Trophoblast cell (in vitro differentiated cells and primary cell): Measurements from ENCODE around the gene NOS1AP.
A peak's percentile ranks its signal among the peaks of the same experiment; 100 is the strongest.

ENCODE experiments used
- DNase-seq, 2 donors: peaks; one replicate each; pipeline ENCODE4 v3.0.0-alpha.2; 2016
- H2AFZ ChIP-seq: 2 replicates; pipeline ENCODE4 v1.6.1; 2013; ENCODE audit warnings: low read length, moderate library complexity, mild to moderate bottlenecking; ENCODE audit not compliant: insufficient read depth, poor library complexity
- H2AK5ac ChIP-seq: 2 replicates; pipeline ENCODE4 v1.6.1; 2013; ENCODE audit warnings: mild to moderate bottlenecking, low read length
- H2BK120ac ChIP-seq: 2 replicates; pipeline ENCODE4 v1.6.1; 2013; ENCODE audit warnings: low read length, mild to moderate bottlenecking, moderate library complexity; ENCODE audit not compliant: insufficient read depth, poor library complexity
- H2BK12ac ChIP-seq: 2 replicates; pipeline ENCODE4 v1.6.1; 2013; ENCODE audit warnings: mild to moderate bottlenecking, low read length, moderate library complexity
- H2BK5ac ChIP-seq: 2 replicates; pipeline ENCODE4 v1.6.1; 2013; ENCODE audit warnings: low read length, low read depth, moderate library complexity, mild to moderate bottlenecking; ENCODE audit not compliant: poor library complexity
- H3K14ac ChIP-seq: 2 replicates; pipeline ENCODE4 v1.6.1; 2013; ENCODE audit warnings: mild to moderate bottlenecking, low read length
- H3K18ac ChIP-seq: 2 replicates; pipeline ENCODE4 v1.6.1; 2013; ENCODE audit warnings: mild to moderate bottlenecking, low read length
- H3K23ac ChIP-seq: 2 replicates; pipeline ENCODE4 v1.6.1; 2013; ENCODE audit warnings: low read length
- H3K27ac ChIP-seq: 2 replicates; pipeline ENCODE4 v1.5.1; 2013; ENCODE audit warnings: low read depth, mild to moderate bottlenecking, inconsistent platforms, low read length, moderate library complexity
- H3K27me3 ChIP-seq: 2 replicates; pipeline ENCODE4 v1.6.1; 2013; ENCODE audit warnings: inconsistent platforms, mild to moderate bottlenecking, low read length, moderate library complexity; ENCODE audit not compliant: insufficient read depth
- H3K36me3 ChIP-seq, 2 experiments: 1 replicate in 1 of 2; 2 replicates in 1 of 2; pipeline ENCODE4 v1.6.1; 2013; ENCODE audit warnings: low read length in 2 of 2, mild to moderate bottlenecking in 2 of 2, moderate library complexity in 1 of 2; ENCODE audit not compliant: insufficient read depth in 2 of 2, control insufficient read depth in 1 of 2
- H3K4ac ChIP-seq: 2 replicates; pipeline ENCODE4 v1.6.1; 2013; ENCODE audit warnings: low read depth, mild to moderate bottlenecking, low read length, moderate library complexity
- H3K4me1 ChIP-seq, 2 experiments: 1 replicate in 1 of 2; 2 replicates in 1 of 2; pipeline ENCODE4 v1.6.1; 2013; ENCODE audit warnings: low read length in 2 of 2, mild to moderate bottlenecking in 2 of 2, moderate library complexity in 1 of 2; ENCODE audit not compliant: insufficient read depth in 2 of 2, control insufficient read depth in 1 of 2
- H3K4me2 ChIP-seq: 2 replicates; pipeline ENCODE4 v1.6.1; 2013; ENCODE audit warnings: inconsistent platforms, mild to moderate bottlenecking, low read length, moderate library complexity
- H3K4me3 ChIP-seq: 2 replicates; pipeline ENCODE4 v1.5.1; 2013; ENCODE audit warnings: mild to moderate bottlenecking, low read depth, low read length, inconsistent platforms
- H3K79me1 ChIP-seq: one replicate; pipeline ENCODE4 v1.6.1; 2013; ENCODE audit warnings: low read length
- H3K79me2 ChIP-seq: 2 replicates; pipeline ENCODE4 v1.6.1; 2013; ENCODE audit warnings: low read length, mild to moderate bottlenecking; ENCODE audit not compliant: control insufficient read depth, insufficient read depth, poor library complexity
- H3K9ac ChIP-seq: 2 replicates; pipeline ENCODE4 v1.6.1; 2013; ENCODE audit warnings: mild to moderate bottlenecking, low read length
- H3K9me3 ChIP-seq: 2 replicates; pipeline ENCODE4 v1.6.1; 2013; ENCODE audit warnings: low read depth, mild to moderate bottlenecking, control low read depth, inconsistent platforms, low read length; ENCODE audit not compliant: insufficient read depth
- H4K12ac ChIP-seq: 2 replicates; pipeline ENCODE4 v1.6.1; 2013; ENCODE audit warnings: low read depth, mild to moderate bottlenecking, low read length, moderate library complexity
- H4K8ac ChIP-seq: 2 replicates; pipeline ENCODE4 v1.6.1; 2013; ENCODE audit warnings: low read depth, mild to moderate bottlenecking, low read length, moderate library complexity
- H4K91ac ChIP-seq: one replicate; pipeline ENCODE4 v1.6.1; 2013; ENCODE audit warnings: low read depth, mild to moderate bottlenecking, low read length, moderate library complexity
- WGBS: extraction: QIAGEN DNeasy Blood & Tissue Kit; methylation state at CpG from one replicate; pipeline ENCODE4 v1.1.7; 2013; ENCODE audit warnings: missing lambda C conversion rate; ENCODE audit not compliant: insufficient read length, insufficient coverage; ENCODE audit errors: extremely low coverage; 5-methylcytosine and 5-hydroxymethylcytosine counted together

NOS1AP gene

DNA sequence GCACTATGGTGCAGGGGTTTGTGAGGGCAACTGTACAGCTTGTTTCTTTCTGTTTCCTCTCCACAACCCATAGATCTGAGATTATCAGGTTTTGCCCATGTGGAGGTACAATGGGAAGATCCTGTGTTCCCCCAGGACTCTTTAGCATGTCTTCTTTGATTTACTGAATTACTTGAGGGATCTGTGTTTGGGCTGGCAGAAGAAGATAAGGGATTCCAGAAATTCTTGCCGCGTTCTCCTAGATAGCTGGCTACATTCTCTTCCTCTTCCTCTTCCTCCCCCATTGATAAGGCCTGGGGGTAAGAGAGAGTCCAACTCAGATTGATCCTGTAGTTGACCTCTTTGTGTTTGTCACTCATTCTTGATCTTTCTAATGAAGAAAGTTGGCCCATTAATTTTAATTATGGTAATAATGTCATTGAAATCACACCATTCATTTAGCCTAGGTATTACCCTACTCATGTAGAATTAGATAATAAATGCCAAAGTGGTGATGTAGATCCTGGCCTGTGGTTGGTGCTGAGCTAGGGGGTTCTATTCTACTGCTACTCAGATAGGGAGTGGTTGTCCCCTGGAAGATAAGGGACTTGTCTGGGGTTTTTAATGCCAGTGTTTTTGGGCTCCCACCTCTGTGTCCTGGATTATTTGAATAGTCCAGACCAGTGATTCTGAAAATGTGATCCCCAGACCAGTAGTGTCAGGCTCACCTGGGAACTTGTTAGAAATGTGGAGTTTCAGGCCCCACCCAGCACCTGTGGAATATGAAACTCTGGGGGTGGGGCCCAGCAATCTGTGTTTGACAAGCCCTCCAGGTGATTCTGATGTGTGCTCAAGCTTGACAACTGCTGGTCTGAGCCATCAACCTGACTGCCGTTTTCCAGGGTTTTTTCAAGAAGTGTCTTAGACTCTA, 122.2 kb downstream of the NOS1AP start:
- Histone ChIP-seq H3K4me2 (no peak overlapping the region), H2BK120ac (peak overlapping the region; percentile 54), H3K4ac (no peak overlapping the region), H3K79me1 (peaks cover 4% of the 10 kb centered on the region), H4K8ac (no peak overlapping the region), H4K12ac (no peak overlapping the region), H3K14ac (no peak overlapping the region), H2AK5ac (no peak overlapping the region), H4K91ac (peak overlapping the region; percentile 13), H3K79me2 (no peaks in the 10 kb centered on the region), H3K9ac (no peak overlapping the region), H2AFZ (no peak overlapping the region), H3K18ac (no peak overlapping the region), H3K27ac (peak overlapping the region; percentile 30), H2BK5ac (no peak overlapping the region), H3K4me1 (peaks cover 11 to 21% of the 10 kb centered on the region in 2 experiments), H3K9me3 (no peaks in the 10 kb centered on the region), H3K36me3 (no peaks in the 10 kb centered on the region), H3K23ac (no peak overlapping the region), H3K27me3 (no peaks in the 10 kb centered on the region), H2BK12ac (no peak overlapping the region), H3K4me3 (no peak overlapping the region)
- no CpG with 5 or more reads among the region's 3 CpGs for WGBS
- DNase-seq = peak in 1 of 2 donors; percentile 7

DNA sequence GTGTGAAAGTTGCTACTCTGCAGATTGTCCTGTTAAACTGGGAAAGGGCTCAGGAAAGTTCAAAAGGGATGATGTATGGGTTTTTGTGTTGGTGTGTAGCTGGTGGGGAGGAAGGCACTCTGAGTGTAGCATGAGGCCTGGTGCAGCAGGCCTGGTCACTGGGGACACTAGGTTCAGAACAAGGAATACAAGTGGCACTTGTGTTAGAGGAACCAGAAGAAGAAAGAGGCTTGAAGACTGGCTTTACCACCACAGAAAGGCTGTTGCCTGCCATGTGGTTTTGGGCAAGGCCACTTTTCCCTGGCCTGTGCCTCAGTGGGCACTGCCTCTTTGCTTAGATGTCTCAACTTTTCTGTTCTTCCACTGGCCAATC, 122.8 kb downstream of the NOS1AP start:
- Histone ChIP-seq H3K27ac (no peak overlapping the region), H3K79me2 (no peaks in the 10 kb centered on the region), H2BK5ac (no peak overlapping the region), H3K9me3 (no peaks in the 10 kb centered on the region), H2AK5ac (no peak overlapping the region), H4K8ac (no peak overlapping the region), H3K14ac (no peak overlapping the region), H3K4me1 (peaks cover 11 to 21% of the 10 kb centered on the region in 2 experiments), H3K18ac (no peak overlapping the region), H2BK120ac (no peak overlapping the region), H4K91ac (no peak overlapping the region), H3K79me1 (peaks cover 4% of the 10 kb centered on the region), H3K4me2 (no peak overlapping the region), H2BK12ac (no peak overlapping the region), H3K27me3 (no peaks in the 10 kb centered on the region), H2AFZ (no peak overlapping the region), H3K9ac (no peak overlapping the region), H3K23ac (no peak overlapping the region), H3K36me3 (no peaks in the 10 kb centered on the region), H3K4ac (no peak overlapping the region), H3K4me3 (no peak overlapping the region), H4K12ac (no peak overlapping the region)
- no peak for DNase-seq

DNA sequence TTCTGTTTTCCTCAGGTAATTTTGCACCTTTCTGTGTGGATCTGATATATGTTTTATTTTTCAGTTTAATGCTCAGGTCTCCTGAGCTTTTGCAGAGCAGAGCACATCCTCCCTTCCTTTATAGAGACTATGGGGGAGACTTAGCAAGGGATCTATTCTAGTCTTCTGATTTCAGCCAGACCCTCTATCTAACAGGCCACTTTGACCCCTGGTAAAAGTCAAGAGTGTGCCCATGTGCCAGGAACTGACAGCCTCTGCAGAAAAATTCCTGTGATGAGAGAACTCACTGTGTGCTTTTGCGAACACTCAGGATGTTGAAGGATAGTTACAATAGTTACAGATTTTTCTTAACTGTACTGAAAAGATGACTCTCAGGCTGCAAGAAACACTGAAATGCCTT, 123.3 kb downstream of the NOS1AP start:
- no CpG with 5 or more reads among the region's 1 CpG for WGBS
- Histone ChIP-seq H3K4me3 (no peak overlapping the region), H3K4ac (no peak overlapping the region), H2BK5ac (no peak overlapping the region), H3K79me1 (peaks cover 4% of the 10 kb centered on the region), H2AK5ac (no peak overlapping the region), H3K23ac (no peak overlapping the region), H3K79me2 (no peaks in the 10 kb centered on the region), H3K9me3 (no peaks in the 10 kb centered on the region), H3K4me1 (peaks cover 11 to 21% of the 10 kb centered on the region in 2 experiments), H3K14ac (no peak overlapping the region), H3K27me3 (no peaks in the 10 kb centered on the region), H3K9ac (no peak overlapping the region), H4K91ac (no peak overlapping the region), H4K12ac (no peak overlapping the region), H3K27ac (no peak overlapping the region), H3K4me2 (no peak overlapping the region), H3K18ac (no peak overlapping the region), H3K36me3 (no peaks in the 10 kb centered on the region), H4K8ac (no peak overlapping the region), H2AFZ (no peak overlapping the region), H2BK12ac (no peak overlapping the region), H2BK120ac (no peak overlapping the region)
- no peak for DNase-seq

DNA sequence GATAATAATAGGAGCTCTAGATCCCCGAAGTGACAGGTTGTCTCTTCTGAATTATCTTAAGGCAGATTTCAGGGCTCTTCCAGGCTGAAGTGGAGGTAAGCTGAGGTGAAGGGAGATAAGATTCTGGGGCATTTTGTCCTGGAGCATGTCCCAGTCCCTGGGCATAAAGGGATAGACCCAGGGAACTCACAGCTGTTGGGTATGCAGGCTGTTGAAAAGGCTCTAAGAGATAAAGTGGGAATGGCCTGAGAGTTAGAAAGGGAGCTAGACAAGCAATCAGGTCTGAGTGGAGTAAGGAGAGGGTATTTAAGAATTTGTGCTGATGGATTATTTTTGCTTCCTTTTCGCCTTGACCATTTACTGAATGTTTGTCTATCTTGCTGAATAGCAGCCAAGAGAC, 123.7 kb downstream of the NOS1AP start:
- WGBS = no CpG with 5 or more reads among the region's 2 CpGs
- no peak overlapping the region for H3K4ac ChIP-seq
- no peak overlapping the region for H4K8ac ChIP-seq
- no peak overlapping the region for H2AK5ac ChIP-seq
- H3K4me1 ChIP-seq = peaks cover 11 to 21% of the 10 kb centered on the region in 2 experiments
- H2BK12ac ChIP-seq = no peak overlapping the region
- no peak overlapping the region for H2AFZ ChIP-seq
- H3K4me3 ChIP-seq = no peak overlapping the region
- no peaks in the 10 kb centered on the region for H3K9me3 ChIP-seq
- no peak overlapping the region for H3K9ac ChIP-seq
- H3K27ac ChIP-seq = no peak overlapping the region
- H2BK5ac ChIP-seq = no peak overlapping the region
- H3K79me2 ChIP-seq = no peaks in the 10 kb centered on the region
- H3K18ac ChIP-seq = no peak overlapping the region
- no peak overlapping the region for H3K14ac ChIP-seq
- H4K91ac ChIP-seq = no peak overlapping the region
- no peak overlapping the region for H2BK120ac ChIP-seq
- no peak overlapping the region for H4K12ac ChIP-seq
- no peak for DNase-seq
- peaks cover 4% of the 10 kb centered on the region for H3K79me1 ChIP-seq
- no peak overlapping the region for H3K4me2 ChIP-seq
- no peak overlapping the region for H3K23ac ChIP-seq
- no peaks in the 10 kb centered on the region for H3K27me3 ChIP-seq
- H3K36me3 ChIP-seq = no peaks in the 10 kb centered on the region
